Fibroblast of mammary gland (primary cell): Measurements from ENCODE around the gene CLIC1.

Source experiments
- DNase-seq: peaks from one replicate; pipeline ENCODE4 v3.0.0-alpha.2; 2010; ENCODE audit warnings: low read depth
- H3K4me3 ChIP-seq: 2 replicates; pipeline ENCODE4 v1.5.1; 2011; ENCODE audit warnings: low read depth, mild to moderate bottlenecking, low read length, moderate library complexity; ENCODE audit not compliant: control insufficient read depth
- TF ChIP-seq, protein P1 (sequence below): conservative IDR thresholded peaks from 2 replicates; pipeline ENCODE4 v1.5.1; 2011; ENCODE audit warnings: low read depth, low read length, inconsistent platforms; ENCODE audit not compliant: control insufficient read depth, insufficient read depth

CLIC1 gene

DNA sequence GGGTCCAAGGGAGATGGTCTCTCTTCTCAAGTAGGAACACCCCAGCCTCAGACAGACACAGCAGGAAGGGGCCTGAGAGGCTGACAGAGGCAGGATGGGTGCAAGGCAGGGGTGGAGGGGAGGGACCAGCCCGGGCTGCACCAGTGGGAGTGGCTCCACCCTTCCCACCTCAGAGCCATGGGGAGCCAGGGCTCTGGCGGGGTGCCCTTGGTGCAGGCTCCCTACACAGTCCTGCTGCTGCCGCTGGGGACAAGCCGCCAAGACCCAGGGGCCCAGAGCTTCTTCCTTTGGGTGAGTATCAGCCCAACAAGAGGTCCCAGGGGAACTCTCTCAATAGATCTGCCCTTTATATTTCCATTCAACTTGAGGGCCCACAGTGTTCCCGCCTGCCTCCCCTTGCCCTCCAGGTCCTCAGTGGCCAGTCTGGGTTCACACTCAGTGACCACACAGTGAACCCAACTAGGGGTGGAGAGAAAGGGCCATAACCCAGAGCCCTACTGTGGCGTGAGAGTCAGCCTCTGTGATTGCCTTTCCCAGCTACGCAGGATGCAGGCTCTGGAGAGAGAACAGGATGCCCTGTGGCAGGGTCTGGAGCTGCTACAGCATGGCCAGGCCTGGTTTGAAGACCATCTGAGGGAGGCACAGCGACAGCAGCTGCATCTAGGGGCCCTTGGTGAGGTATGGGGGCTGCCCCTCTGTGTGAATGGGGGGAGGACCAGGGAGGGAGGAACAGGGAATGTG lies 26.7 kb upstream of the CLIC1 start:
- TF ChIP-seq, protein P1, sequence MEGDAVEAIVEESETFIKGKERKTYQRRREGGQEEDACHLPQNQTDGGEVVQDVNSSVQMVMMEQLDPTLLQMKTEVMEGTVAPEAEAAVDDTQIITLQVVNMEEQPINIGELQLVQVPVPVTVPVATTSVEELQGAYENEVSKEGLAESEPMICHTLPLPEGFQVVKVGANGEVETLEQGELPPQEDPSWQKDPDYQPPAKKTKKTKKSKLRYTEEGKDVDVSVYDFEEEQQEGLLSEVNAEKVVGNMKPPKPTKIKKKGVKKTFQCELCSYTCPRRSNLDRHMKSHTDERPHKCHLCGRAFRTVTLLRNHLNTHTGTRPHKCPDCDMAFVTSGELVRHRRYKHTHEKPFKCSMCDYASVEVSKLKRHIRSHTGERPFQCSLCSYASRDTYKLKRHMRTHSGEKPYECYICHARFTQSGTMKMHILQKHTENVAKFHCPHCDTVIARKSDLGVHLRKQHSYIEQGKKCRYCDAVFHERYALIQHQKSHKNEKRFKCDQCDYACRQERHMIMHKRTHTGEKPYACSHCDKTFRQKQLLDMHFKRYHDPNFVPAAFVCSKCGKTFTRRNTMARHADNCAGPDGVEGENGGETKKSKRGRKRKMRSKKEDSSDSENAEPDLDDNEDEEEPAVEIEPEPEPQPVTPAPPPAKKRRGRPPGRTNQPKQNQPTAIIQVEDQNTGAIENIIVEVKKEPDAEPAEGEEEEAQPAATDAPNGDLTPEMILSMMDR: no peak
- no peak overlapping the region for H3K4me3 ChIP-seq

DNA sequence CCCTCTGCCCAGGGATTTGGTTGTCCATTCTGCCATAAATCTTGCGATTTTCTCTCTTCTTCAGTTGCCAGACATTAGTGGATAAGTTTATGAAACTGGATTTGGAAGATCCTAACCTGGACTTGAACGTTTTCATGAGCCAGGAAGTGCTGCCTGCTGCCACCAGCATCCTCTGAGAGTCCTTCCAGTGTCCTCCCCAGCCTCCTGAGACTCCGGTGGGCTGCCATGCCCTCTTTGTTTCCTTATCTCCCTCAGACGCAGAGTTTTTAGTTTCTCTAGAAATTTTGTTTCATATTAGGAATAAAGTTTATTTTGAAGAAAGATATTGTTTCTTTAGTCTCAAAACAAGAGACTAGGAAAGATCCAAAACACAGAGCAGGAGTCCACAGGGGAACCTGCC lies 26.0 kb upstream of the CLIC1 start, which contains the start of gene SAPCD1:
TSS of gene SAPCD1 (plus strand) at position 301 of the 400 bp plus-strand sequence. CDS start 399 bp downstream, outside the sequence.
- no peak within 1 kb of the TSS for H3K4me3 ChIP-seq
- TF ChIP-seq, protein P1: no peak
- DNase-seq: no peak

More for the DNA sequence above, 26.7 kb upstream of the CLIC1 start:
- no peak for DNase-seq

DNA sequence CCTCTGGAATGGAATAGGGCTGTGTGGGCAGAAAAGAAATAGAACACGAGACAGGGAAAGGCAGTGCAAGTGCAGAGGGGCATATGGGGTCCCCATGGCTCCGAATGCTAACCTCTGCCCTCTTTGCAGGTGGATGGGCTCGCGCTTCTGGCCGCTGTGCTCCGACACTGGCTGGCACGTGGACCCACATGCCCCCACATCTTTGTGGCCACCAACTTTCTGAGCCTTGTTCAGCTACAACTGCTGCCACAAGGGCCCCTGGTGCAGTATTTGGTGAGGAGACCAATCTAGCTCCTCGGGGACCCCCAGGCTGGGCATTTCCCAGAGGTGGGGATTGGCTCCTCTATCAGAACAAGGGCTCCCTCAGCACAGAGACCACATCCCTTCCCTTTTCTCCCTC lies 25.0 kb upstream of the CLIC1 start:
- H3K4me3 ChIP-seq: no peak overlapping the region
- TF ChIP-seq, protein P1: no peak
- no peak for DNase-seq

DNA sequence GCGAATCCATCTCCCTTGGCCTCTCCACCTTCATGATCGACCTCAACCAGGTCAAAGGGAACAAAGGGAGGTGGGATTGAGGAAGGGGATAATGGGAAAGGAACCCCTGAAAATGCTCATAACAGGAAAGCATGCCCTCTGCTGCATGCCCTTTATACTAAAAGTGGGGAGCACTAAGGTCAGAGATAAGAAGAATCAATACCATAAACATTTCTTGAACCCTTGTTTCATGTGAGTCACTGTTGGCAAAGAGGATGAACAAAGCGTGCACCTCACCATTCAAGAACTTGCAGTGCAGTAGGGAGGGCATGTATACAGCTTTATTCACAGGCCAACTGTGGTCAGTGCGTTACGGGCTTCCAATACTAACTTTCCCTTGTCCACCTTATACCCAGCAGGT lies 24.5 kb upstream of the CLIC1 start:
- no peak for DNase-seq
- TF ChIP-seq, protein P1: no peak
- H3K4me3 ChIP-seq: no peak overlapping the region

DNA sequence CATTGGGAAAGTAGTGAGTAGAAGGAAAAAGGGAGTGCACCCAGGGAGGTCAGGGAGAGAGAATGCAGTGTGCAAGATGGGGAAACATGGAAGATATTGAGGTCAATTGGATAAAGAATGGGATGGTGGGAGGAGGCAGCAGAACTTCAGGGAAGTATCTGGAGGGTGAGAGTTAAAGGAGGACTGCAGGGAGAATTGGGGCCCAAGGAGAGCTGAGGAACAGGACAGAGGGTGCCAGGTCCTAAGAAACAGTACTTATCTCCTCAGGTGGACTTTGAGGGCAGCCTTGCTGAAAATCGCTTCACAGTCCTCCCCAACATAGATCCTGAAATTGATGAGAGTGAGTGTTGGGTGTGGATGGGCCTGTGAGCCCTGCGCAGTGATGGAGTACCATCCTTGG lies 22.0 kb upstream of the CLIC1 start:
- TF ChIP-seq, protein P1: no peak
- no peak overlapping the region for H3K4me3 ChIP-seq
- DNase-seq: no peak

DNA sequence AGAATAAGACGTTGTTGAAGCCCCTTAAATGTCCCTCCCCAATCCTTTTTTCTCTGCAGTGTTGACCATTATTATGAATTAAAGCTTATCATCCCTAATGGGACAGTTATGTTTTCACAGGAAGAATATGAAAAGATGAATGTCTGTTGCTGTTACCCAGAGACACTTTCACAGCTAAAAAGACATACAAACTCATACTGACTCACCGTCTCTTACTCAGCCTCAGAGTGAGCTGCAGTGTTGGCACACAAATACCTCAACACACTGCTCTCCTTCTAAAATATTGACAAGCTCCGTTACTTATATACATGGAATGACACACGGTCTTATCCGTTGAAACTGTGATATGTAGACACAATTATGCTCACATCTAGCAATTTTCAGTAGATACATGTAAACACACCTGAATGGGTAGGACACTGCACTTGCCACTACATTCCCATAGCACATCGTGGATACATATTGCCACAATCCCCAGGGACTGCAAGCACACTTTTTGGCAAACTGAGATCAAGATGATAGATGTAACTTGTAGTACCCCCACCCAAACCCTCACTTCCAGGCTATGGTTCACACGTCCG lies 16.5 kb upstream of the CLIC1 start:
- no peak overlapping the region for H3K4me3 ChIP-seq
- TF ChIP-seq, protein P1: no peak
- DNase-seq: peak; percentile 91
